ENCODE measurements around the gene SF1.

DNA sequence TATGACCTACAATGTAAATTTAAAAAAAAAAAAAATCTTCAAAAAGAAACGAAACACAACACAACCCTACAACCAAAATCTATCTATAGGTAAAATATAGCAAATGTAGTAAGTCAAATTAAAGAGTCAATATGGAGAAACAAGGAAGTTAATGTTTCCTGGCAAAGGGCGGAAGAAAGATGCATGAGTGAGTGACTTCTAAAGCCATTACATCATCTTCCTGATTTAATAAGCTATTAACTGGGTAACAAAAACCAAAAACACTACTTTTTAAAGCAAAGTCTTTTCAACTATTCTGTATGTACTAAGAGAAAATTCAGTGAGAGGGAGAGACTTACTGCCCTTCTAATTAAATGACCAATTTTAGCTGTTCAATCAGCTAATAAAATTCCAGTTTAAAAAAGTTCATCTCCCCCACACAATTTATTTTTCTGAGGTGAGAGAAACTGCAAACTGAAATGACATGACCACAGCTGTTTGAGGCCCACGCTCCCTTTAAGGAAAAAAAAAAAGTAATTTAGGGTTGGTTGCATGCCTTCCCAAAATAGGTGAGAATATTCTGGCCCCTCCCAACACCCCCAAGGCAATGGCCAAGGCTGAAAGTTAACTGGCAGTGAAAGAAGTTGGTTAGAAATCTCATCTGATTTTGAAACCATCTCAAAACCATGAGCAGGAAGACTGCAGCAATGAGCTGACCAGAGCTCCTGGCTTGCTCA is 5.9 kb downstream of the SF1 start:
- TF ChIP-seq POLR2A (IDR thresholded peaks at IDR 0.05; ENCODE audit: control extremely low read depth in 1 of 2, low read depth in 2 of 2, low read length in 2 of 2) = no peak; a peak in 1 of 3 replicates
- TF ChIP-seq, protein P1, sequence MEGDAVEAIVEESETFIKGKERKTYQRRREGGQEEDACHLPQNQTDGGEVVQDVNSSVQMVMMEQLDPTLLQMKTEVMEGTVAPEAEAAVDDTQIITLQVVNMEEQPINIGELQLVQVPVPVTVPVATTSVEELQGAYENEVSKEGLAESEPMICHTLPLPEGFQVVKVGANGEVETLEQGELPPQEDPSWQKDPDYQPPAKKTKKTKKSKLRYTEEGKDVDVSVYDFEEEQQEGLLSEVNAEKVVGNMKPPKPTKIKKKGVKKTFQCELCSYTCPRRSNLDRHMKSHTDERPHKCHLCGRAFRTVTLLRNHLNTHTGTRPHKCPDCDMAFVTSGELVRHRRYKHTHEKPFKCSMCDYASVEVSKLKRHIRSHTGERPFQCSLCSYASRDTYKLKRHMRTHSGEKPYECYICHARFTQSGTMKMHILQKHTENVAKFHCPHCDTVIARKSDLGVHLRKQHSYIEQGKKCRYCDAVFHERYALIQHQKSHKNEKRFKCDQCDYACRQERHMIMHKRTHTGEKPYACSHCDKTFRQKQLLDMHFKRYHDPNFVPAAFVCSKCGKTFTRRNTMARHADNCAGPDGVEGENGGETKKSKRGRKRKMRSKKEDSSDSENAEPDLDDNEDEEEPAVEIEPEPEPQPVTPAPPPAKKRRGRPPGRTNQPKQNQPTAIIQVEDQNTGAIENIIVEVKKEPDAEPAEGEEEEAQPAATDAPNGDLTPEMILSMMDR (IDR thresholded peaks at IDR 0.05; ENCODE audit: control extremely low read depth in 1 of 3, insufficient read depth in 1 of 3, low read depth in 1 of 3, low read length in 3 of 3) = no peak

All from H1 (cell line).